ENCODE measurements around the gene FAM72B. TPM values are rescaled to one million over a fixed set of nuclear protein-coding genes. Genes with fewer than 3 reads are reported as not detected.
"Not testable (repeated sequence)": the region's sequence is repeated elsewhere in the genome, so short reads cannot be mapped to it uniquely, and the experiment has no call there.

FAM72B gene
- total RNA-seq, 2 experiments from 2014 or later = 28.9 to 31.6 TPM

- CTCF ChIA-PET; H3K36me3 Mint-ChIP-seq (ENCODE audit: low read depth); H3K9me3 Mint-ChIP-seq; POLR2A ChIA-PET; H3K4me3 Mint-ChIP-seq; H3K27ac Mint-ChIP-seq; DNase-seq; H3K4me1 Mint-ChIP-seq; H3K27me3 Mint-ChIP-seq: not testable (repeated sequence)
Observed at GRCh38 chr1:121152788-121153187, 31.4 kb downstream of the FAM72B start.

DNA sequence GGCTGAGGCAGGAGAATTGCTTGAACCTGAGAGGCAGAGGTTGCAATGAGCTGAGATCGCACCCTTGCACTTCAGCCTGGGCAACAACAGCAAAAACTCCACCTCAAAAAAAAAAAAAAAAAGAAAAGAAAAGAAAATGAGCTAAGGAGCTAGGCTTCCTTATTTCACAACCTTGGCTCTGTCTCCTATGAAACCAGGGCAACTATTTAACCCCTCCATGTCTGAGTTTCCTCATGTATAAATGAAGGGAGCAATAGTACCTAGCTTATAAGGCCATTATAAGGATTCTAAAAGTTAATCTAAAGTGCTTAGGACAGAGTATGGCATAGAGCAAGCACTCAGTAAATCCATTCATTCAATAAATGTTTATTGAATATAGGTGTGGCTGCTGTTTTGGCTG, 32.8 kb downstream of the FAM72B start:
- H3K36me3 Mint-ChIP-seq (ENCODE audit: low read depth); H3K27me3 Mint-ChIP-seq; DNase-seq; H3K4me1 Mint-ChIP-seq; H3K4me3 Mint-ChIP-seq; H3K27ac Mint-ChIP-seq; CTCF ChIA-PET; POLR2A ChIA-PET; H3K9me3 Mint-ChIP-seq: not testable (repeated sequence)

- H3K4me1 Mint-ChIP-seq; CTCF ChIA-PET; POLR2A ChIA-PET; H3K4me3 Mint-ChIP-seq; H3K9me3 Mint-ChIP-seq; H3K36me3 Mint-ChIP-seq (ENCODE audit: low read depth); H3K27me3 Mint-ChIP-seq; DNase-seq; H3K27ac Mint-ChIP-seq: not testable (repeated sequence)
Observed at GRCh38 chr1:121148489-121149190, 35.5 kb downstream of the FAM72B start.

DNA sequence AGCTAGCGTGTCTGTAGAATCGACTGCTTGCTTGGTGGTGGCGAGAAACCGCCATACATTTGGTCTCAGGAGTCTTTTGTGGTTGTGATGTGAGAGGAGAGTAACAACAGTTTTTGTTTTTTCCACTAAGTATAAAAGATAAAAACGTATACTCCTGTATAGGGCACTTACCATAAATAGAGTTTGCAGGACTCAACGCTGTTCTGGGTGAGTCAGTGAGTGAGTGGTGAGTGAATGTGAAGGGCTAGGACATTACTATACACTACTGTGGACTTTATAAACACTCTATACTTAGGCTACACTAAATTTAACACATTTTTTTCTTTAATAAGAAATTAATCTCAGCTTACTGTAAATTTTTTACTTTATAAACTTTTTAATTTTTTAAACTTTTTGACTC, 43.7 kb downstream of the FAM72B start:
- DNase-seq; H3K4me3 Mint-ChIP-seq; CTCF ChIA-PET; H3K27me3 Mint-ChIP-seq; H3K9me3 Mint-ChIP-seq; H3K36me3 Mint-ChIP-seq (ENCODE audit: low read depth); H3K27ac Mint-ChIP-seq; POLR2A ChIA-PET; H3K4me1 Mint-ChIP-seq: not testable (repeated sequence)

DNA sequence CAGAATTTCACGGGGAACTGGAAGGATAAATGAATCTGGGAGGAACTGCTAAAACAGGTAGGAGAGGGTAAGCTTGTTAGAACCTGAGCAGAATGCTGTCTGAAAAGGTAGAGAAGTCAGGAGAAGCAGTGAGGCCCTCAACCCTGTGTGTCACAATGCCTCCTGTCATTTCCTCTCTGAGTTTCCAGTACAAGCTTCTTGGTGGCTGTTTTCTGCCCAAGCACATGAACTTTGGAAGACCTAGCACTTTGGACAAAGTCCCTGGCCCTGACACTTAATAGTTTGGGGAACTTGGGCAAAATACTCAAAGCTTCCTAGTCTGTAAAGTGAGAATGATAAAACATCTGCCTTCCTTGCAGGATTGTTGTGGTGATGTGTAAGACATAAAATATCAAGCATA, 52.6 kb downstream of the FAM72B start:
- DNase-seq; POLR2A ChIA-PET; H3K4me1 Mint-ChIP-seq; H3K4me3 Mint-ChIP-seq; H3K27ac Mint-ChIP-seq; CTCF ChIA-PET; H3K9me3 Mint-ChIP-seq; H3K27me3 Mint-ChIP-seq; H3K36me3 Mint-ChIP-seq (ENCODE audit: low read depth): not testable (repeated sequence)

DNA sequence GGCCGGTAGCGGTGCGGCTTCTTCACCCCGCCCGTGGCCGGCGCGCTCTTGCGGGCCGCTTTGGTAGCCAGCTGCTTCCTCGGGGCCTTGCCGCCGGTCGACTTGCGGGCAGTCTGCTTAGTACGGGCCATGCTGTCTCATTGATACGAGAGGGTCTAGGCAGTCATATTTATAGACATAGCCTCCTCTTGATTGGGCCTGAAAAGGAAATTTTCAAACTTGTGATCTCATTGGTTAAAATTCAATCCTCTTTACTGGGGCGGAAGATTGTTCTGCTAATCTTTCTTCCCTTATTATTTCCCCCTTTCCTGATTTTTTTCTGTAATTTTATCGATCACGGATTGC, 65.7 kb downstream of the FAM72B start:
- H3K9me3 Mint-ChIP-seq; DNase-seq; H3K4me1 Mint-ChIP-seq; H3K27ac Mint-ChIP-seq; H3K36me3 Mint-ChIP-seq (ENCODE audit: low read depth); H3K4me3 Mint-ChIP-seq; H3K27me3 Mint-ChIP-seq; CTCF ChIA-PET; POLR2A ChIA-PET: not testable (repeated sequence)

Other genes starting within 250 kb of the FAM72B start
- gene SRGAP2C, start 635 bp upstream of the FAM72B start, total RNA-seq = 10 to 100 TPM; 32.3 to 33.6 TPM